ENCODE data around the gene FOXP1.

The FOXP1 gene

DNA sequence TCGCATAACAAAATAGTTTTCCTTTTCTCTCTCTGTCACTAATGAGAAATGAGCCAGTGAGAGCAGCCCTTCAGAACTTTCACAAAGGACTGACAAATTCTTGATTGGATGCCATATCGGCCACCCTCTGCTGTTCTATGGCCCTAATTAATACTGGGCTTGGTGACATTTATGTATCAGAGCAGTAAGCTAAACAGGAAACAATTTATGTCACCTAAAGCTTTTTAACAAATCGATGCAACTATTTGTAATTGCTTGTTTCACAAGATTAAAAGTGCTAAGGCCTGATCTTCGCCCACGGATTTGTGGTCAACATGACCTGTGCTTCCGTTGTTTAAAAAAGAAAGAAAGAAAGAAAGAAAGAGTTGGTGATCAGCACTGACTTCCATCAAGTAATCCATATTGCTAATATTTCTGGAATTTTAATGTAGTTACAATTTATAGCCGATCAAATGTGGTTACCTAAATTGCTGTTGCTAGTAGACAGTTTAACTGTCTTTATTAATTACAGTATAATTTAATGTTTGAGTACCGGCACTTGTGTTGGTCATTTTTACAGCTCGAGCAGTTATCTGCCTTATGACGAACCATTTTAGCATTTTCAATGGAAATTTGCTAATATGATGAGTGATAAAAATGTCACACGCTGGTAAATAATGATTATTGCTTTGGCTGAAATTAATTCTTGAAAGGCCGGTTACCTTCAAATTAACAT lies 631.3 kb downstream of the FOXP1 start:
- Histone ChIP-seq H3K27me3 (ENCODE audit: insufficient read depth, low read length) (no peaks in the 10 kb centered on the region), H3K27ac (ENCODE audit: low read depth, low read length) (no peak overlapping the region), H3K18ac (ENCODE audit: low read length) (no peak overlapping the region), H3K36me3 (ENCODE audit: control insufficient read depth in 1 of 2, insufficient read depth in 2 of 2, low read length in 2 of 2) (no peaks in the 10 kb centered on the region), H2AK5ac (ENCODE audit: low read length) (no peak overlapping the region), H2AFZ (ENCODE audit: insufficient read depth, low read length, poor library complexity) (no peak overlapping the region), H3K79me1 (ENCODE audit: low read length) (peaks cover 2% of the 10 kb centered on the region), H3K9me3 (ENCODE audit: insufficient read depth, low read depth, low read length) (no peaks in the 10 kb centered on the region), H2BK5ac (ENCODE audit: low read depth, low read length, poor library complexity) (no peak overlapping the region), H3K4me2 (ENCODE audit: low read length) (no peak overlapping the region), H3K9ac (ENCODE audit: low read length) (no peak overlapping the region), H3K4ac (ENCODE audit: low read depth, low read length) (no peak overlapping the region), H4K8ac (ENCODE audit: low read depth, low read length) (no peak overlapping the region), H3K4me3 (ENCODE audit: low read depth, low read length) (no peak overlapping the region), H3K79me2 (ENCODE audit: control insufficient read depth, insufficient read depth, low read length, poor library complexity) (no peaks in the 10 kb centered on the region), H4K91ac (ENCODE audit: low read depth, low read length) (no peak overlapping the region), H2BK120ac (ENCODE audit: insufficient read depth, low read length, poor library complexity) (no peak overlapping the region), H2BK12ac (ENCODE audit: low read length) (no peak overlapping the region), H3K14ac (ENCODE audit: low read length) (no peak overlapping the region), H4K12ac (ENCODE audit: low read depth, low read length) (no peak overlapping the region), H3K23ac (ENCODE audit: low read length) (no peak overlapping the region), H3K4me1 (ENCODE audit: control insufficient read depth in 1 of 2, insufficient read depth in 2 of 2, low read length in 2 of 2) (no peaks in the 10 kb centered on the region)
- DNase-seq = no peak
- WGBS (ENCODE audit: extremely low coverage, insufficient coverage, insufficient read length) = no CpG with 5 or more reads among the region's 12 CpGs

DNA sequence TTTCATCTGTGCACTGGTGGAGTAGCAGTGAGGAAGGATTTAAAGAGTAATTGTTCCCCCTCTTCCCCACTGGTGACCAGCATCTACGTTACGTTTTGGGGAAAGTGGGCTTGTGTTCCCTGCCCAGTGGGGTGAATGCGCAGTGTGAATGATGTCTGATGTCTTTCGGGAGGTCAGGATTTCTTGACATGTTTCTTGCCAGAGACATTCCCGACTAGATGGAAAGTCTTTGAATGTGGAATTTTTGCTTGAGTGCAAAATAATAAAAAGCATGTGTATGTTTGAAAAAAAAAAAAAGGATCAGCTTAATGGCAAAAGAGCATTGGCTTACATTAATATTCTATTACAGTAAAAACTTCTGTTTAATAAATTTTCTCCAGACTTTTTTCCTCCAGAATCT lies 632.2 kb downstream of the FOXP1 start:
- Histone ChIP-seq H2AFZ (ENCODE audit: insufficient read depth, low read length, poor library complexity) (no peak overlapping the region), H3K79me1 (ENCODE audit: low read length) (peaks cover 2% of the 10 kb centered on the region), H3K4ac (ENCODE audit: low read depth, low read length) (no peak overlapping the region), H3K4me3 (ENCODE audit: low read depth, low read length) (no peak overlapping the region), H2BK5ac (ENCODE audit: low read depth, low read length, poor library complexity) (no peak overlapping the region), H3K14ac (ENCODE audit: low read length) (no peak overlapping the region), H4K12ac (ENCODE audit: low read depth, low read length) (no peak overlapping the region), H2BK120ac (ENCODE audit: insufficient read depth, low read length, poor library complexity) (no peak overlapping the region), H3K27ac (ENCODE audit: low read depth, low read length) (no peak overlapping the region), H3K79me2 (ENCODE audit: control insufficient read depth, insufficient read depth, low read length, poor library complexity) (no peaks in the 10 kb centered on the region), H4K8ac (ENCODE audit: low read depth, low read length) (no peak overlapping the region), H2BK12ac (ENCODE audit: low read length) (no peak overlapping the region), H3K9me3 (ENCODE audit: insufficient read depth, low read depth, low read length) (no peaks in the 10 kb centered on the region), H3K4me1 (ENCODE audit: control insufficient read depth in 1 of 2, insufficient read depth in 2 of 2, low read length in 2 of 2) (no peaks in the 10 kb centered on the region), H3K4me2 (ENCODE audit: low read length) (no peak overlapping the region), H3K18ac (ENCODE audit: low read length) (no peak overlapping the region), H3K9ac (ENCODE audit: low read length) (no peak overlapping the region), H3K36me3 (ENCODE audit: control insufficient read depth in 1 of 2, insufficient read depth in 2 of 2, low read length in 2 of 2) (no peaks in the 10 kb centered on the region), H2AK5ac (ENCODE audit: low read length) (no peak overlapping the region), H4K91ac (ENCODE audit: low read depth, low read length) (no peak overlapping the region), H3K27me3 (ENCODE audit: insufficient read depth, low read length) (no peaks in the 10 kb centered on the region), H3K23ac (ENCODE audit: low read length) (no peak overlapping the region)
- no CpG with 5 or more reads among the region's 5 CpGs for WGBS (ENCODE audit: extremely low coverage, insufficient coverage, insufficient read length)
- DNase-seq = no peak

DNA sequence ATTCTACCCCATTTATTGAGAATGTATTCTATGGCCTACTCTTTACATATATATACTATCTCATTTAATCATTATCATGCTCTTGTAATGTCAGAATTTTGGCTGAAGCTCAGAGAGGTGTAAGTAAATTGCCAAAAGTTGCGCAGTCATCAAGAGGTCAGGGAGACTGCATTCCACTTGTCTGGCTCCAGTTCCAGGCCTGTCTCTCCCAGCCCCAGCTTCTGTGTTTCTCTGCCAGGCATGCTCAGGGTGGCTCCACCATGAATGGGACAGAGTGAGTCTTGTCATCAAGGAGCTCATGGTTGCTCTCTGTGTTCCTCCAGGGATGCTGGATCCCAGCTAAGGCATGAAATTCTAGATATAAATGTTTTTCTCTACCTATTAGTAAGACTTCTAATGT lies 635.9 kb downstream of the FOXP1 start:
- Histone ChIP-seq H3K36me3 (ENCODE audit: control insufficient read depth in 1 of 2, insufficient read depth in 2 of 2, low read length in 2 of 2) (no peaks in the 10 kb centered on the region), H2BK5ac (ENCODE audit: low read depth, low read length, poor library complexity) (no peak overlapping the region), H3K27me3 (ENCODE audit: insufficient read depth, low read length) (no peaks in the 10 kb centered on the region), H4K8ac (ENCODE audit: low read depth, low read length) (no peak overlapping the region), H2BK12ac (ENCODE audit: low read length) (no peak overlapping the region), H3K9me3 (ENCODE audit: insufficient read depth, low read depth, low read length) (no peaks in the 10 kb centered on the region), H3K27ac (ENCODE audit: low read depth, low read length) (no peak overlapping the region), H3K79me1 (ENCODE audit: low read length) (no peaks in the 10 kb centered on the region), H4K12ac (ENCODE audit: low read depth, low read length) (no peak overlapping the region), H3K18ac (ENCODE audit: low read length) (no peak overlapping the region), H3K79me2 (ENCODE audit: control insufficient read depth, insufficient read depth, low read length, poor library complexity) (no peaks in the 10 kb centered on the region), H2AK5ac (ENCODE audit: low read length) (no peak overlapping the region), H3K4me2 (ENCODE audit: low read length) (no peak overlapping the region), H3K9ac (ENCODE audit: low read length) (no peak overlapping the region), H3K4me3 (ENCODE audit: low read depth, low read length) (no peak overlapping the region), H3K23ac (ENCODE audit: low read length) (no peak overlapping the region), H3K4me1 (ENCODE audit: control insufficient read depth in 1 of 2, insufficient read depth in 2 of 2, low read length in 2 of 2) (no peaks in the 10 kb centered on the region), H2BK120ac (ENCODE audit: insufficient read depth, low read length, poor library complexity) (no peak overlapping the region), H4K91ac (ENCODE audit: low read depth, low read length) (no peak overlapping the region), H3K4ac (ENCODE audit: low read depth, low read length) (no peak overlapping the region), H2AFZ (ENCODE audit: insufficient read depth, low read length, poor library complexity) (no peak overlapping the region), H3K14ac (ENCODE audit: low read length) (no peak overlapping the region)
- no peak for DNase-seq
- WGBS (ENCODE audit: extremely low coverage, insufficient coverage, insufficient read length) = no CpG with 5 or more reads among the region's 1 CpG

DNA sequence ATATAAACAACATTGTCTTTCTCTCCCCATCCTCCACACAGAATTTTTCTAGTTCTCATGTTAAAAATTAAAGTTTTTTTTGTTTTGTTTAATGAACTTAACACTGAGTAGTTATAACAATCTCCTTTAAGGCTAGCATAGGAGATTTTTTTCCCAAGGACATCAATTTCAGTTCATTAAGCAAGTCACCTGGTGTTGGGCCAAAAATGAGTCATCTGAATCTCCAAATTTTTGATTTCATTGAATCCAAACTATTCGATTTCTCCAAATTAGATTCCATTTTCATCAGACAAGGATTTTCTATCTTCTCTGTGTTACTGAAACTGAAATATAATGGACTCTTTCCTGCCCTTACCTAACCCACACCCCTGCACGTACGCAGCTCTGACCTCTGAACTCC lies 639.6 kb downstream of the FOXP1 start:
- no peak overlapping the region for H2BK120ac ChIP-seq (ENCODE audit: insufficient read depth, low read length, poor library complexity)
- H4K8ac ChIP-seq (ENCODE audit: low read depth, low read length) = no peak overlapping the region
- no peak overlapping the region for H3K4ac ChIP-seq (ENCODE audit: low read depth, low read length)
- H3K4me2 ChIP-seq (ENCODE audit: low read length) = no peak overlapping the region
- no peak overlapping the region for H3K27ac ChIP-seq (ENCODE audit: low read depth, low read length)
- H2BK12ac ChIP-seq (ENCODE audit: low read length) = no peak overlapping the region
- WGBS (ENCODE audit: extremely low coverage, insufficient coverage, insufficient read length) = no CpG with 5 or more reads among the region's 3 CpGs
- H3K4me3 ChIP-seq (ENCODE audit: low read depth, low read length) = no peak overlapping the region
- H3K14ac ChIP-seq (ENCODE audit: low read length) = no peak overlapping the region
- H3K18ac ChIP-seq (ENCODE audit: low read length) = no peak overlapping the region
- no peaks in the 10 kb centered on the region for H3K27me3 ChIP-seq (ENCODE audit: insufficient read depth, low read length)
- no peak overlapping the region for H3K23ac ChIP-seq (ENCODE audit: low read length)
- DNase-seq = no peak
- no peaks in the 10 kb centered on the region for H3K79me1 ChIP-seq (ENCODE audit: low read length)
- H2AFZ ChIP-seq (ENCODE audit: insufficient read depth, low read length, poor library complexity) = no peak overlapping the region
- no peaks in the 10 kb centered on the region for H3K4me1 ChIP-seq (ENCODE audit: control insufficient read depth in 1 of 2, insufficient read depth in 2 of 2, low read length in 2 of 2)
- no peak overlapping the region for H2BK5ac ChIP-seq (ENCODE audit: low read depth, low read length, poor library complexity)
- H3K9ac ChIP-seq (ENCODE audit: low read length) = no peak overlapping the region
- no peak overlapping the region for H4K91ac ChIP-seq (ENCODE audit: low read depth, low read length)
- no peaks in the 10 kb centered on the region for H3K36me3 ChIP-seq (ENCODE audit: control insufficient read depth in 1 of 2, insufficient read depth in 2 of 2, low read length in 2 of 2)
- no peak overlapping the region for H2AK5ac ChIP-seq (ENCODE audit: low read length)
- no peak overlapping the region for H4K12ac ChIP-seq (ENCODE audit: low read depth, low read length)
- H3K9me3 ChIP-seq (ENCODE audit: insufficient read depth, low read depth, low read length) = no peaks in the 10 kb centered on the region
- no peaks in the 10 kb centered on the region for H3K79me2 ChIP-seq (ENCODE audit: control insufficient read depth, insufficient read depth, low read length, poor library complexity)

Measured in trophoblast cell (in vitro differentiated cells and primary cell).